WTC11 (cell line): Measurements from ENCODE around the gene PTK6. TPM values are rescaled to one million over a fixed set of nuclear protein-coding genes. Genes with fewer than 3 reads are reported as not detected.

Source experiments
- ATAC-seq: fragments of 200-7000 bp; cut with Tn5 transposase; 2 replicates; pipeline ENCODE4 v1.10.0; 2021; ENCODE audit warnings: mild to moderate bottlenecking, moderate library complexity
- CTCF ChIA-PET: fragments of 300-600 bp; sonication (Branson Sonifier 250); formaldehyde crosslinking; loops from one replicate; lab custom pipeline; 2021; ENCODE audit warnings: antibody characterized with exemption; lab: Charles Lee
- POLR2A ChIA-PET: fragments of 350-600 bp; sonication (Branson Sonifier 250); formaldehyde crosslinking; loops from one replicate; lab custom pipeline; 2021; ENCODE audit warnings: antibody characterized with exemption; lab: Charles Lee
- DNase-seq: peaks from one replicate; pipeline ENCODE4 v3.0.0; 2021; ENCODE audit warnings: low spot score
- H3K27ac Mint-ChIP-seq: 2 replicates; pipeline ENCODE4 v1.8.0; 2021; ENCODE audit warnings: mixed read lengths
- H3K27me3 Mint-ChIP-seq: 2 replicates; pipeline ENCODE4 v1.8.0; 2021; ENCODE audit warnings: low read depth, mild to moderate bottlenecking, moderate library complexity, mixed read lengths
- H3K36me3 Mint-ChIP-seq: 2 replicates; pipeline ENCODE4 v1.8.0; 2021; ENCODE audit warnings: mixed read lengths
- H3K4me1 Mint-ChIP-seq: 2 replicates; pipeline ENCODE4 v1.8.0; 2022; ENCODE audit warnings: mixed read lengths
- H3K4me3 Mint-ChIP-seq: 2 replicates; pipeline ENCODE4 v1.8.0; 2021; ENCODE audit warnings: mild to moderate bottlenecking, moderate library complexity, mixed read lengths
- H3K9me3 Mint-ChIP-seq: 2 replicates; pipeline ENCODE4 v1.8.0; 2021; ENCODE audit warnings: mixed read lengths
- NFYB ChIP-seq: sonication (generic); formaldehyde crosslinking; conservative IDR thresholded peaks from 2 replicates; pipeline ENCODE4 v1.8.0; 2022; ENCODE audit warnings: low read depth, missing genetic modification reagents
- PRRX2 ChIP-seq: fragments of 250-450 bp; sonication (Bioruptor Pico); IDR thresholded peaks from 2 replicates; pipeline ENCODE4 v1.8.0; 2021; ENCODE audit warnings: mild to moderate bottlenecking
- ZNF121 ChIP-seq: sonication (generic); formaldehyde crosslinking; IDR thresholded peaks from 2 replicates; pipeline ENCODE4 v1.8.0; 2023; ENCODE audit warnings: missing genetic modification reagents
- ZNF232 ChIP-seq: sonication (generic); formaldehyde crosslinking; IDR thresholded peaks from 2 replicates; pipeline ENCODE4 v1.8.0; 2022; ENCODE audit warnings: mild to moderate bottlenecking, missing genetic modification reagents
- ZNF396 ChIP-seq: fragments of 250-450 bp; sonication (Bioruptor Pico); IDR thresholded peaks from 2 replicates; pipeline ENCODE4 v1.8.0; 2021; ENCODE audit warnings: mild to moderate bottlenecking, moderate library complexity, borderline replicate concordance
- total RNA-seq: library from RNA; stranded (reverse); gene quantifications from 3 replicates; pipeline ENCODE4 v1.2.3, GENCODE V29; 2021
- TF ChIP-seq, protein P1 (sequence below): fragments of 250-450 bp; sonication (Bioruptor Pico); conservative IDR thresholded peaks from 2 replicates; pipeline ENCODE4 v1.9.0; 2021; ENCODE audit warnings: mild to moderate bottlenecking
- TF ChIP-seq, protein P2 (sequence below): sonication (generic); formaldehyde crosslinking; conservative IDR thresholded peaks from 2 replicates; pipeline ENCODE4 v1.8.1; 2022; ENCODE audit warnings: mild to moderate bottlenecking, missing genetic modification reagents
- TF ChIP-seq, protein P3 (sequence below): sonication (generic); formaldehyde crosslinking; conservative IDR thresholded peaks from 2 replicates; pipeline ENCODE4 v1.8.1; 2023; ENCODE audit warnings: mild to moderate bottlenecking, low read depth, missing genetic modification reagents, moderate library complexity
- TF ChIP-seq, protein P4 (sequence below): sonication (generic); formaldehyde crosslinking; IDR thresholded peaks from 2 replicates; pipeline ENCODE4 v1.8.1; 2023; ENCODE audit warnings: mild to moderate bottlenecking, missing genetic modification reagents
- TF ChIP-seq, protein P5 (sequence below): fragments of 250-450 bp; sonication (Bioruptor Pico); IDR thresholded peaks from 2 replicates; pipeline ENCODE4 v1.8.0; 2021; ENCODE audit warnings: mild to moderate bottlenecking
- TF ChIP-seq, protein P6 (sequence below): sonication (generic); formaldehyde crosslinking; IDR thresholded peaks from 2 replicates; pipeline ENCODE4 v1.8.1; 2023; ENCODE audit warnings: mild to moderate bottlenecking, moderate library complexity, missing genetic modification reagents
- TF ChIP-seq, protein P7 (sequence below): sonication (generic); formaldehyde crosslinking; IDR thresholded peaks from 2 replicates; pipeline ENCODE4 v1.8.1; 2023; ENCODE audit warnings: mild to moderate bottlenecking, missing genetic modification reagents, borderline replicate concordance

PTK6 gene
- total RNA-seq, 1 experiment from 2014 or later = 0.22 TPM

DNA sequence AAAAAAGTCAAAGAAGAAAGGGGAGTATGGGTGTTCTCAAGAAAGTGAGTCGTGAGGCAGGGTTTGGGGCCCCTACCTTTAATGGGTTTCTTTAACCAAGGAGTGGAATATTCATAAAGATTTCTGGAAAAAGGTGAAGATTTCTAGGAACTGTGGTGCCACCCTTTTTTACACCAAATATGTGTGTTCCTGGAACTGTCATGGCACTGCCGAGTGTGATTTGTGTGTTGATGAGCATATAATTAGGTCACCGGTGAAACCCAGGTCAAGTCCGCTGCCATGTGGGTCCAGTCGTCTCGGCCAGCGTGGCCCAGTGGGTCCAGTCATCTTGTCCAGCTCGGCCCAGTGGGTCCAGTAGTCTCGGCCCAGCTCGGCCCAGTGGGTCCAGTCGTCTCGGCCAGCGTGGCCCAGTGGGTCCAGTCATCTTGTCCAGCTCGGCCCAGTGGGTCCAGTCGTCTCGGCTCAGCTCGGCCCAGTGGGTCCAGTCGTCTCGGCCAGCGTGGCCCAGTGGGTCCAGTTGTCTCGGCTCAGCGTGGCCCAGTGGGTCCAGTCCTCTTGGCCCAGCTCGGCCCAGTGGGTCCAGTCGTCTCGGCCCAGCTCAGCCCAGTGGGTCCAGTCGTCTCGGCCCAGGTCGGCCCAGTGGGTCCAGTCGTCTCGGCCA is 30.0 kb downstream of the PTK6 start (continued):
- TF ChIP-seq NFYB (CRISPR knock-in tag) (no peak), ZNF232 (CRISPR knock-in tag) (no peak), ZNF396 (CRISPR knock-in tag) (no peak)
- TF ChIP-seq, protein P1, sequence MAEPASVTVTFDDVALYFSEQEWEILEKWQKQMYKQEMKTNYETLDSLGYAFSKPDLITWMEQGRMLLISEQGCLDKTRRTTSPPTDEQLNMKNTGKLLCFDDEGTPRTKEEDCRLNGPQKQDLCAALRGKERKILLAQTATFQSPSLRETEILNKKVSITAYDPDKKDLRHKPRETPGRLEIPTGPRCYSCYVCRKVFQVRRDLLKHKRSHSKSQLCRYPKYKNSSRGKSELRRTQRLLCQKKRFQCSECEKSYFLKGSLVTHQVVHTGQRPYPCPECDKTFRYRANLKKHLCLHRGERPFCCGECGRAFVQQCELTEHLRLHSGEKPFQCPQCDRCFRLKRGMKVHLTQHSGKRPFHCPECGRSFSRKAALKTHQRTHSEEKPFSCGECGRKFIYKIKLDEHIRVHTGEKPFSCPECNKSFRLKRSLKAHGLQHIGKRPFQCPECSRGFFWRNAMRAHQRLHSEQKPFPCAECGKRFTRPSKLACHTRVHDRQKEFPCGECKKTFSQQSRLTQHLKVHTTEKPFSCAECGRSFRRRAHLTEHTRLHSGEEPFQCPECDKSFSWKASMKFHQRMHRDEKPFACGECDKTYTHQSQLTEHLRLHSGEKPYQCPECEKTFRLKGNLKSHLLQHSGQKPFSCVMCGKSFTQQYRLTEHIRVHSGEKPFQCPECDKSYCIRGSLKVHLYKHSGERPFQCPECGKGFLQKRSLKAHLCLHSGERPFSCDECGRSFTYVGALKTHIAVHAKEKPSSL (CRISPR knock-in tag) = no peak
- TF ChIP-seq, protein P2, sequence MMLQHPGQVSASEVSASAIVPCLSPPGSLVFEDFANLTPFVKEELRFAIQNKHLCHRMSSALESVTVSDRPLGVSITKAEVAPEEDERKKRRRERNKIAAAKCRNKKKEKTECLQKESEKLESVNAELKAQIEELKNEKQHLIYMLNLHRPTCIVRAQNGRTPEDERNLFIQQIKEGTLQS (CRISPR knock-in tag) = no peak
- TF ChIP-seq, protein P3, sequence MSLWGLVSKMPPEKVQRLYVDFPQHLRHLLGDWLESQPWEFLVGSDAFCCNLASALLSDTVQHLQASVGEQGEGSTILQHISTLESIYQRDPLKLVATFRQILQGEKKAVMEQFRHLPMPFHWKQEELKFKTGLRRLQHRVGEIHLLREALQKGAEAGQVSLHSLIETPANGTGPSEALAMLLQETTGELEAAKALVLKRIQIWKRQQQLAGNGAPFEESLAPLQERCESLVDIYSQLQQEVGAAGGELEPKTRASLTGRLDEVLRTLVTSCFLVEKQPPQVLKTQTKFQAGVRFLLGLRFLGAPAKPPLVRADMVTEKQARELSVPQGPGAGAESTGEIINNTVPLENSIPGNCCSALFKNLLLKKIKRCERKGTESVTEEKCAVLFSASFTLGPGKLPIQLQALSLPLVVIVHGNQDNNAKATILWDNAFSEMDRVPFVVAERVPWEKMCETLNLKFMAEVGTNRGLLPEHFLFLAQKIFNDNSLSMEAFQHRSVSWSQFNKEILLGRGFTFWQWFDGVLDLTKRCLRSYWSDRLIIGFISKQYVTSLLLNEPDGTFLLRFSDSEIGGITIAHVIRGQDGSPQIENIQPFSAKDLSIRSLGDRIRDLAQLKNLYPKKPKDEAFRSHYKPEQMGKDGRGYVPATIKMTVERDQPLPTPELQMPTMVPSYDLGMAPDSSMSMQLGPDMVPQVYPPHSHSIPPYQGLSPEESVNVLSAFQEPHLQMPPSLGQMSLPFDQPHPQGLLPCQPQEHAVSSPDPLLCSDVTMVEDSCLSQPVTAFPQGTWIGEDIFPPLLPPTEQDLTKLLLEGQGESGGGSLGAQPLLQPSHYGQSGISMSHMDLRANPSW (CRISPR knock-in tag) = no peak
- TF ChIP-seq, protein P4, sequence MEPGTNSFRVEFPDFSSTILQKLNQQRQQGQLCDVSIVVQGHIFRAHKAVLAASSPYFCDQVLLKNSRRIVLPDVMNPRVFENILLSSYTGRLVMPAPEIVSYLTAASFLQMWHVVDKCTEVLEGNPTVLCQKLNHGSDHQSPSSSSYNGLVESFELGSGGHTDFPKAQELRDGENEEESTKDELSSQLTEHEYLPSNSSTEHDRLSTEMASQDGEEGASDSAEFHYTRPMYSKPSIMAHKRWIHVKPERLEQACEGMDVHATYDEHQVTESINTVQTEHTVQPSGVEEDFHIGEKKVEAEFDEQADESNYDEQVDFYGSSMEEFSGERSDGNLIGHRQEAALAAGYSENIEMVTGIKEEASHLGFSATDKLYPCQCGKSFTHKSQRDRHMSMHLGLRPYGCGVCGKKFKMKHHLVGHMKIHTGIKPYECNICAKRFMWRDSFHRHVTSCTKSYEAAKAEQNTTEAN = no peak

DNA sequence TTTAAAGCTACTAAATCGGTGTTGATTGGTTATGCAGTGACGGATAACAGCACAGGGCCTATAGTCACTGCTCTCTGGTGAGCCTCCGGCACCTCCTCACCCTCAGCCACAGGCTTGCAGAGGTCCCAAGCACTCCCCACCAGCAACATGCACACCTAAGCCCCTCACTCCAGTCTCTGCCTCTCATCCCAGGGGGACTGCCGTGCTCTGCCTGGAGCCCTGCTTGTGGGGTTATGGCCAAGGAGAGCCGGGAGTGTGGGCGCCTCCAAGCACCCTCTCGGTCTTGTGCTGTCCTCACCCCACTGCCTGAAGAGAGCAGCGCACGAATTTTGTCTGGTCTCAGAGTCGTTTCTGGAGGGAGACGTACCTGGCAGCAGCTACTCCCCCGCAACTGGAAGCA is 31.5 kb downstream of the PTK6 start:
- TF ChIP-seq, protein P5, sequence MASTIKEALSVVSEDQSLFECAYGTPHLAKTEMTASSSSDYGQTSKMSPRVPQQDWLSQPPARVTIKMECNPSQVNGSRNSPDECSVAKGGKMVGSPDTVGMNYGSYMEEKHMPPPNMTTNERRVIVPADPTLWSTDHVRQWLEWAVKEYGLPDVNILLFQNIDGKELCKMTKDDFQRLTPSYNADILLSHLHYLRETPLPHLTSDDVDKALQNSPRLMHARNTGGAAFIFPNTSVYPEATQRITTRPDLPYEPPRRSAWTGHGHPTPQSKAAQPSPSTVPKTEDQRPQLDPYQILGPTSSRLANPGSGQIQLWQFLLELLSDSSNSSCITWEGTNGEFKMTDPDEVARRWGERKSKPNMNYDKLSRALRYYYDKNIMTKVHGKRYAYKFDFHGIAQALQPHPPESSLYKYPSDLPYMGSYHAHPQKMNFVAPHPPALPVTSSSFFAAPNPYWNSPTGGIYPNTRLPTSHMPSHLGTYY (CRISPR knock-in tag) = no peak
- TF ChIP-seq, protein P1 (CRISPR knock-in tag) = no peak
- TF ChIP-seq ZNF396 (CRISPR knock-in tag) (no peak), ZNF121 (CRISPR knock-in tag) (no peak), PRRX2 (CRISPR knock-in tag) (no peak)
- TF ChIP-seq, protein P6, sequence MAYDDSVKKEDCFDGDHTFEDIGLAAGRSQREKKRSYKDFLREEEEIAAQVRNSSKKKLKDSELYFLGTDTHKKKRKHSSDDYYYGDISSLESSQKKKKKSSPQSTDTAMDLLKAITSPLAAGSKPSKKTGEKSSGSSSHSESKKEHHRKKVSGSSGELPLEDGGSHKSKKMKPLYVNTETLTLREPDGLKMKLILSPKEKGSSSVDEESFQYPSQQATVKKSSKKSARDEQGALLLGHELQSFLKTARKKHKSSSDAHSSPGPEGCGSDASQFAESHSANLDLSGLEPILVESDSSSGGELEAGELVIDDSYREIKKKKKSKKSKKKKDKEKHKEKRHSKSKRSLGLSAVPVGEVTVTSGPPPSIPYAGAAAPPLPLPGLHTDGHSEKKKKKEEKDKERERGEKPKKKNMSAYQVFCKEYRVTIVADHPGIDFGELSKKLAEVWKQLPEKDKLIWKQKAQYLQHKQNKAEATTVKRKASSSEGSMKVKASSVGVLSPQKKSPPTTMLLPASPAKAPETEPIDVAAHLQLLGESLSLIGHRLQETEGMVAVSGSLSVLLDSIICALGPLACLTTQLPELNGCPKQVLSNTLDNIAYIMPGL = no peak
- TF ChIP-seq, protein P7, sequence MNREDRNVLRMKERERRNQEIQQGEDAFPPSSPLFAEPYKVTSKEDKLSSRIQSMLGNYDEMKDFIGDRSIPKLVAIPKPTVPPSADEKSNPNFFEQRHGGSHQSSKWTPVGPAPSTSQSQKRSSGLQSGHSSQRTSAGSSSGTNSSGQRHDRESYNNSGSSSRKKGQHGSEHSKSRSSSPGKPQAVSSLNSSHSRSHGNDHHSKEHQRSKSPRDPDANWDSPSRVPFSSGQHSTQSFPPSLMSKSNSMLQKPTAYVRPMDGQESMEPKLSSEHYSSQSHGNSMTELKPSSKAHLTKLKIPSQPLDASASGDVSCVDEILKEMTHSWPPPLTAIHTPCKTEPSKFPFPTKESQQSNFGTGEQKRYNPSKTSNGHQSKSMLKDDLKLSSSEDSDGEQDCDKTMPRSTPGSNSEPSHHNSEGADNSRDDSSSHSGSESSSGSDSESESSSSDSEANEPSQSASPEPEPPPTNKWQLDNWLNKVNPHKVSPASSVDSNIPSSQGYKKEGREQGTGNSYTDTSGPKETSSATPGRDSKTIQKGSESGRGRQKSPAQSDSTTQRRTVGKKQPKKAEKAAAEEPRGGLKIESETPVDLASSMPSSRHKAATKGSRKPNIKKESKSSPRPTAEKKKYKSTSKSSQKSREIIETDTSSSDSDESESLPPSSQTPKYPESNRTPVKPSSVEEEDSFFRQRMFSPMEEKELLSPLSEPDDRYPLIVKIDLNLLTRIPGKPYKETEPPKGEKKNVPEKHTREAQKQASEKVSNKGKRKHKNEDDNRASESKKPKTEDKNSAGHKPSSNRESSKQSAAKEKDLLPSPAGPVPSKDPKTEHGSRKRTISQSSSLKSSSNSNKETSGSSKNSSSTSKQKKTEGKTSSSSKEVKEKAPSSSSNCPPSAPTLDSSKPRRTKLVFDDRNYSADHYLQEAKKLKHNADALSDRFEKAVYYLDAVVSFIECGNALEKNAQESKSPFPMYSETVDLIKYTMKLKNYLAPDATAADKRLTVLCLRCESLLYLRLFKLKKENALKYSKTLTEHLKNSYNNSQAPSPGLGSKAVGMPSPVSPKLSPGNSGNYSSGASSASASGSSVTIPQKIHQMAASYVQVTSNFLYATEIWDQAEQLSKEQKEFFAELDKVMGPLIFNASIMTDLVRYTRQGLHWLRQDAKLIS (CRISPR knock-in tag) = no peak
- Mint-ChIP-seq H3K36me3 (0 out of 2 replicates have a peak, but pooled peaks cover 2% of the 10 kb centered on the region), H3K27me3 (peaks cover 27% of the 10 kb centered on the region), H3K27ac (no peak overlapping the region), H3K9me3 (peaks cover 10% of the 10 kb centered on the region), H3K4me1 (no peaks in the 10 kb centered on the region; the same call in 1 of the 2 replicates), H3K4me3 (no peak overlapping the region)
- DNase-seq = no peak
- no peak for ATAC-seq
- ChIA-PET CTCF (interaction anchor here (0.9 to 2.4 kb wide), 2 partner anchors 9 to 15 kb away, joined by 3 to 9 read pairs; partner anchors contain the start of gene PPDPF), POLR2A (interaction anchor here (1.4 kb wide), 1 partner anchor 15 kb away, joined by 3 read pairs; the partner anchor contains the start of gene PPDPF)
